ENCODE results near the gene MAN2C1.
"Not testable (repeated sequence)": the region's sequence is repeated elsewhere in the genome, so short reads cannot be mapped to it uniquely, and the experiment has no call there.

MAN2C1 gene

DNA sequence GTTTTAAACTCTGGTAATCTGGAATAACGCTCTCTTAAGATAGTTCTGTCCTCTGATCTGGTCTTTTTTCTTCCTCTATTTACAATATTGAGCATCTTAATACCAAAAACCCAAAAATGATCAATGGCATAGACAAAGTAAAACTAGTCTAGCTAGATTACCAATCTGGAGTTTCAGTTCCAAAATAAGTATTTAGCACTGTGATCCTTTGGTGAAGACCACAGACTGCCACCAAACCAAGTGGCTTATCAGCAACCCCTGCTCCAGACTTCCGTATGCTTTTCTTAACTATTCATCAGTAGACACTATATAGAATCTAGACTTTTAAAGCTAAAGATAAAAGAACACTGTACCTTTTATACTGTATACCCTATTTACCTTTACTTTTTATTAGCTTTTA is 35.5 kb upstream of the MAN2C1 start:
- Histone ChIP-seq H3K4me1 (ENCODE audit: low read length) (peaks cover 6% of the 10 kb centered on the region), H4K20me1 (ENCODE audit: insufficient read depth, low read length) (0 out of 2 replicates have a peak, but pooled peaks cover 3% of the 10 kb centered on the region), H3K79me2 (ENCODE audit: low read length) (0 out of 2 replicates have a peak, but pooled peaks cover 3% of the 10 kb centered on the region), H2AFZ (ENCODE audit: low read depth, low read length) (no peak overlapping the region), H3K27me3 (ENCODE audit: low read depth, low read length) (no peaks in the 10 kb centered on the region), H3K36me3 (replicated peaks; ENCODE audit: low read depth, low read length) (peaks cover 57% of the 10 kb centered on the region), H3K27ac (ENCODE audit: low read length) (no peak overlapping the region), H3K4me2 (ENCODE audit: low read length) (no peak overlapping the region), H3K9me3 (ENCODE audit: insufficient read depth, low read length) (no peaks in the 10 kb centered on the region), H3K9ac (ENCODE audit: low read length) (no peak overlapping the region), H3K4me3 (ENCODE audit: low read length) (no peak overlapping the region)
- no peak for TF ChIP-seq EZH2phosphoT487 (IDR thresholded peaks at IDR 0.05; ENCODE audit: low read depth)
- TF ChIP-seq, protein P1, sequence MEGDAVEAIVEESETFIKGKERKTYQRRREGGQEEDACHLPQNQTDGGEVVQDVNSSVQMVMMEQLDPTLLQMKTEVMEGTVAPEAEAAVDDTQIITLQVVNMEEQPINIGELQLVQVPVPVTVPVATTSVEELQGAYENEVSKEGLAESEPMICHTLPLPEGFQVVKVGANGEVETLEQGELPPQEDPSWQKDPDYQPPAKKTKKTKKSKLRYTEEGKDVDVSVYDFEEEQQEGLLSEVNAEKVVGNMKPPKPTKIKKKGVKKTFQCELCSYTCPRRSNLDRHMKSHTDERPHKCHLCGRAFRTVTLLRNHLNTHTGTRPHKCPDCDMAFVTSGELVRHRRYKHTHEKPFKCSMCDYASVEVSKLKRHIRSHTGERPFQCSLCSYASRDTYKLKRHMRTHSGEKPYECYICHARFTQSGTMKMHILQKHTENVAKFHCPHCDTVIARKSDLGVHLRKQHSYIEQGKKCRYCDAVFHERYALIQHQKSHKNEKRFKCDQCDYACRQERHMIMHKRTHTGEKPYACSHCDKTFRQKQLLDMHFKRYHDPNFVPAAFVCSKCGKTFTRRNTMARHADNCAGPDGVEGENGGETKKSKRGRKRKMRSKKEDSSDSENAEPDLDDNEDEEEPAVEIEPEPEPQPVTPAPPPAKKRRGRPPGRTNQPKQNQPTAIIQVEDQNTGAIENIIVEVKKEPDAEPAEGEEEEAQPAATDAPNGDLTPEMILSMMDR (IDR thresholded peaks at IDR 0.05; ENCODE audit: low read depth, low read length): no peak

DNA sequence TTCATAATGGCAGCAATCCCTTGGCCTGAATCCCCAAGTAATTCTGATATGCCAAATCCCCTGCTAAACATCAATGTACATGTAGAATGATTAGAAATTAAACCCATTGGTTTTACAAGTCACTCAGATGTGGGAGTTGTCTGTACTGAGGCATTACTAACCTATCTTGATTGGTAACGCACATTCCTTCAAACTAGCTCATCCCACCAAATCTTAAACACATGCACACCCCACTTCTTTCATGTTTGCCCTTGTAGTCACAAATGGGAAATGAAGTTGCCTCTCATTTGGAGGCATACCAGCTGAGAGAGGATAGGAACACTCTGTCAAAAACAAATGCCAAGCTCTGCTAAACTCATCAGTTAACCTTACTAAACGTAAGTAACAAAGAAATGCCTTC is 29.1 kb upstream of the MAN2C1 start:
- peaks cover 9% of the 10 kb centered on the region; the same call in 1 of the 2 replicates for H4K20me1 ChIP-seq (ENCODE audit: insufficient read depth, low read length)
- peaks cover 78% of the 10 kb centered on the region for H3K36me3 ChIP-seq (replicated peaks; ENCODE audit: low read depth, low read length)
- TF ChIP-seq, protein P1 (IDR thresholded peaks at IDR 0.05; ENCODE audit: low read depth, low read length): no peak
- no peak for TF ChIP-seq EZH2phosphoT487 (IDR thresholded peaks at IDR 0.05; ENCODE audit: low read depth)

DNA sequence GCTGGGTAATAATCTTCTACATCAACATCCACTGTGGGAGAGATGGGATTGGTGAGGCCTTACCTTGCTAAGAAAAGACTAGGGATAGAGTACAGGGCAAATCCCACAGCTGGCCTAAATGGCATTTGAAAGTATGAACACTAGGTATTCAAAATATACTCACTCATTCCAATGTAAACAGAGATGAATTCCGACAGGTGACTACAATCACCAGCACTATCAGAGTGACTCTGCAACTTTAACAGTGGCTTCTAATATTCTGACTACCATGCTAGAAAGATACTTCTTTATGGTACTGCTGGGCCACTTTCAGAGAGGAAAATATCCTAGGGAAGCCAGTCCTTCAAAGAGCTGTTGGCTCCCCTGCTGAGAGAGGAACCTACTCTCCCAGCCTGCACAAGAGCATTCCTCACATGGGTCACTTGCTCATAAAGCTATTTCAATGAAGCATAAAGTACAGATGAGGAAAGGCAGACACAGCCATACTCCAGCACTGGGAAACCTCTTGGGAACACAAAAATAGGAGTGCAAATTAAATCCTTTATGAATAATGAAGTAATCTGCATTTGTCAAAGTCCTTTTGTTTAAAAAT is 21.5 kb upstream of the MAN2C1 start:
- Histone ChIP-seq H3K4me3 (ENCODE audit: low read length) (no peak overlapping the region), H3K36me3 (replicated peaks; ENCODE audit: low read depth, low read length) (peaks cover 76% of the 10 kb centered on the region), H3K27ac (ENCODE audit: low read length) (no peak overlapping the region), H3K4me1 (ENCODE audit: low read length) (peaks cover 21% of the 10 kb centered on the region), H3K4me2 (ENCODE audit: low read length) (no peak overlapping the region), H3K27me3 (ENCODE audit: low read depth, low read length) (no peaks in the 10 kb centered on the region), H3K9me3 (ENCODE audit: insufficient read depth, low read length) (no peaks in the 10 kb centered on the region), H3K79me2 (ENCODE audit: low read length) (no peaks in the 10 kb centered on the region), H2AFZ (ENCODE audit: low read depth, low read length) (no peak overlapping the region), H4K20me1 (ENCODE audit: insufficient read depth, low read length) (peaks cover 6% of the 10 kb centered on the region), H3K9ac (ENCODE audit: low read length) (no peak overlapping the region)
- no peak for TF ChIP-seq EZH2phosphoT487 (IDR thresholded peaks at IDR 0.05; ENCODE audit: low read depth)
- TF ChIP-seq, protein P1 (IDR thresholded peaks at IDR 0.05; ENCODE audit: low read depth, low read length): no peak

More for the DNA sequence above, 29.1 kb upstream of the MAN2C1 start:
- no peaks in the 10 kb centered on the region for H3K9me3 ChIP-seq (ENCODE audit: insufficient read depth, low read length)
- H3K27ac ChIP-seq (ENCODE audit: low read length): no peak overlapping the region
- no peak overlapping the region for H2AFZ ChIP-seq (ENCODE audit: low read depth, low read length)
- no peak overlapping the region for H3K9ac ChIP-seq (ENCODE audit: low read length)
- H3K4me3 ChIP-seq (ENCODE audit: low read length): no peak overlapping the region
- H3K27me3 ChIP-seq (ENCODE audit: low read depth, low read length): no peaks in the 10 kb centered on the region
- no peaks in the 10 kb centered on the region for H3K4me1 ChIP-seq (ENCODE audit: low read length)
- no peak overlapping the region for H3K4me2 ChIP-seq (ENCODE audit: low read length)
- H3K79me2 ChIP-seq (ENCODE audit: low read length): 0 out of 2 replicates have a peak, but pooled peaks cover 7% of the 10 kb centered on the region

DNA sequence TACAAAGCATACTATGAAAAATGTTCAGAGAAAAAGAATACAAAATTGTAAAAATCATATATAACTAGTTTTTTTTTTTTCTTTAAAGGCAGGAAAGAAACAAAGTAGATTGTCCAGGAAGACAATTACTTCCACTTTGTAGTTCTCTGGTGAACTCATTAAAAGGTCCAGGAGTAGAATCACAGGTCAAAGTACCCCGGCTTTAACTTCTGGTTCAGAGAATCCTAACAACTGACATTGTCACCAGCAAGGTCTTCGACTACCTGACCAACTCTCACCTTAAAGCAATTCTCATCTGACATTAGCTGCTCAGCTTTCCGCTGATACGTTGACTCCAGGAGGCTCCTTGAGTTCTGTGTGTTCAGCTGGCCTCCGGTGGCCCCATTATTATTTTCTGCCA is 15.6 kb upstream of the MAN2C1 start:
- H2AFZ ChIP-seq (ENCODE audit: low read depth, low read length); H3K4me2 ChIP-seq (ENCODE audit: low read length); H4K20me1 ChIP-seq (ENCODE audit: insufficient read depth, low read length); H3K79me2 ChIP-seq (ENCODE audit: low read length); H3K27ac ChIP-seq (ENCODE audit: low read length); H3K9ac ChIP-seq (ENCODE audit: low read length); H3K27me3 ChIP-seq (ENCODE audit: low read depth, low read length); H3K9me3 ChIP-seq (ENCODE audit: insufficient read depth, low read length); H3K4me3 ChIP-seq (ENCODE audit: low read length): not testable (repeated sequence)
- peaks cover 35% of the 10 kb centered on the region for H3K4me1 ChIP-seq (ENCODE audit: low read length)
- H3K36me3 ChIP-seq (replicated peaks; ENCODE audit: low read depth, low read length): peaks cover 52% of the 10 kb centered on the region
